HEK293 (cell line): ENCODE results near the gene CCDC92B.

Experiments used
- CTCF ChIP-seq: fragments of 450-650 bp; formaldehyde crosslinking; IDR thresholded peaks from 2 replicates; pipeline ENCODE4 v1.5.1; 2016; ENCODE audit warnings: missing biosample characterization, missing genetic modification characterization
- KLF16 ChIP-seq: fragments of 450-650 bp; formaldehyde crosslinking; IDR thresholded peaks from 2 replicates; pipeline ENCODE4 v1.5.1; 2017; ENCODE audit warnings: missing biosample characterization, missing genetic modification characterization
- KLF9 ChIP-seq: fragments of 450-650 bp; formaldehyde crosslinking; IDR thresholded peaks from 2 replicates; pipeline ENCODE4 v1.5.1; 2016; ENCODE audit warnings: missing biosample characterization, missing genetic modification characterization, low read depth
- REST ChIP-seq: fragments of 450-650 bp; formaldehyde crosslinking; IDR thresholded peaks from 2 replicates; pipeline ENCODE4 v1.5.1; 2016; ENCODE audit warnings: missing biosample characterization, missing genetic modification characterization
- ZFP41 ChIP-seq: fragments of 450-650 bp; formaldehyde crosslinking; IDR thresholded peaks from 2 replicates; pipeline ENCODE4 v1.5.1; 2016; ENCODE audit warnings: missing biosample characterization, missing genetic modification characterization, borderline replicate concordance
- ZNF175 ChIP-seq: fragments of 450-650 bp; formaldehyde crosslinking; IDR thresholded peaks from 2 replicates; pipeline ENCODE4 v1.5.1; 2016; ENCODE audit warnings: missing biosample characterization, missing genetic modification characterization
- ZNF24 ChIP-seq: fragments of 450-650 bp; formaldehyde crosslinking; IDR thresholded peaks from 2 replicates; pipeline ENCODE4 v1.5.1; 2016; ENCODE audit warnings: missing biosample characterization, missing genetic modification characterization

DNA sequence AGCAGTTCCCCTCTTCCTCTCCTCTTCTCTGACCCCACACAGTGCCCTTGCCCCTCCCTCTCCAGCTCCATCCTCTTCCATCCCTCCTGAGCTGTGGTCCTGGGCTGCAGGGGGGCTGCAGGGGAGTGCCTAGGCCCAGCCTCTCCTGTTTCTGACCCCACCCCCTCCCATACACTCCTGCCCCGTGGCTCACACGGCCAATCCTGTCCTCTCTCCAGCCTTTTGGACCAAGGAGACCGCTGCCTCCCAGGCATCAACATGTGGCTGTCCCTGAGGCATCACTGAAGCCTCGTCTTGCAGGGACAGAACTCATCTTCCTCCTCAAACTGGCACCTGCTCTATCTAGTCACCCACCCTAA is 44.6 kb downstream of the CCDC92B start:
- TF ChIP-seq KLF9 (tag by site-specific recombination) (no peak), REST (tag by site-specific recombination) (no peak), CTCF (tag by site-specific recombination) (no peak), ZFP41 (no peak), KLF16 (tag by site-specific recombination) (no peak), ZNF175 (tag by site-specific recombination) (no peak), ZNF24 (tag by site-specific recombination) (no peak)
